IPS-20b (cell line): ENCODE results near the gene PHLDA3.
"Not testable (repeated sequence)": the region's sequence is repeated elsewhere in the genome, so short reads cannot be mapped to it uniquely, and the experiment has no call there.

Experiments used
- H3K27ac ChIP-seq: one replicate; pipeline ENCODE4 v1.5.1; 2013; ENCODE audit warnings: low read length
- H3K27me3 ChIP-seq: 2 replicates; pipeline ENCODE4 v1.6.1; 2013; ENCODE audit warnings: mild to moderate bottlenecking, low read length, inconsistent platforms; ENCODE audit not compliant: insufficient read depth
- H3K36me3 ChIP-seq: 2 replicates; pipeline ENCODE4 v1.6.1; 2013; ENCODE audit warnings: low read depth, mild to moderate bottlenecking, inconsistent platforms, low read length, moderate library complexity; ENCODE audit not compliant: insufficient read depth
- H3K4me1 ChIP-seq: 2 replicates; pipeline ENCODE4 v1.6.1; 2013; ENCODE audit warnings: mild to moderate bottlenecking, control low read depth, inconsistent platforms, low read length, moderate library complexity; ENCODE audit not compliant: insufficient read depth
- H3K4me3 ChIP-seq: 2 replicates; pipeline ENCODE4 v1.5.1; 2013; ENCODE audit warnings: mild to moderate bottlenecking, low read length, inconsistent platforms
- H3K9ac ChIP-seq: 2 replicates; pipeline ENCODE4 v1.6.1; 2013; ENCODE audit warnings: low read depth, mild to moderate bottlenecking, inconsistent platforms, low read length, moderate library complexity
- H3K9me3 ChIP-seq: 2 replicates; pipeline ENCODE4 v1.6.1; 2013; ENCODE audit warnings: mild to moderate bottlenecking, low read depth, low read length, inconsistent platforms; ENCODE audit not compliant: insufficient read depth

PHLDA3 gene

DNA sequence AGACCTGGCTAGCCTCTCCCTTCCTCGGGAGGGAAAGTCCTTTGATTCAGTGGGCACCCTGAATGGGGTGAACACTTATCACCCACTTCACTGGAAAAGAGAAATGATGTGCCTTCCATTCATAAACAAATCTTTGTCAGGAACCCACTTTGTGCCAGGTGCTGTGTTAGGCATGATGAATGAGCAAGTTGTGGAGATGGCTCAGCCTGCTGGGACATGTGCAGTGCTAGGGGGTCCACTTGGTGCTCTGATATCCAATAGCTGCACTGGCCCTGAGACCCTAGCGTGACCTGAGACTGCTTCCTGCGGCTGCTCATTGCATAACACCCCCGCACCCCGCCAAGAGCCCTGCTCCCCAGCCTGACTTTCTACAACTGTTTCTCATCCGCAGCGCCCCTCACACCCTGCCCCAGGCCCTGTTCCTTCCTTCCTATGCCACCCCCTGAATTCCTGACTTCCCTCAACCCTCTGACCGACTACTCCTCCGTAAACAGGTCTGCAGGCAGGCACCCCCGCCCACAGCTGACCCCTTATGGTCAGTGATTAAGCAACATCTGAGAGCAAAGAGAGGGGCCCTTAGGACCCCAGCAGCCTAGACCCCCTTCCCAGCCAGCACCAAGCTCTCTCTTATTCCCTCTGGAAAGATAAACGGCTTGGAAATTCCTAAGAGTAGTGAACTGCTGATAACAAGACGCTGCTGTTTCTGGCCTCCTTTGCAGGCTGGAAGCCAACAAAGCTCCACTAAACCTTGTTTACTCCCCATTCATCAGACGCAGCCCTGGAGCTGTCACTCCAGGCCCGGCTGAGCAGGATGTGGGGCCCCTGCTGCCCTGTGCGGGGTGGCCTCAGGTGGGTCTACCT lies 25.0 kb upstream of the PHLDA3 start:
- no peaks in the 10 kb centered on the region for H3K27me3 ChIP-seq
- no peaks in the 10 kb centered on the region for H3K4me1 ChIP-seq
- no peaks in the 10 kb centered on the region for H3K36me3 ChIP-seq
- no peaks in the 10 kb centered on the region for H3K9me3 ChIP-seq
- H3K9ac ChIP-seq: 0 out of 2 replicates have a peak overlapping the region, but pooled peaks have one; percentile 12
- H3K4me3 ChIP-seq: no peak overlapping the region
- H3K27ac ChIP-seq: no peak overlapping the region

DNA sequence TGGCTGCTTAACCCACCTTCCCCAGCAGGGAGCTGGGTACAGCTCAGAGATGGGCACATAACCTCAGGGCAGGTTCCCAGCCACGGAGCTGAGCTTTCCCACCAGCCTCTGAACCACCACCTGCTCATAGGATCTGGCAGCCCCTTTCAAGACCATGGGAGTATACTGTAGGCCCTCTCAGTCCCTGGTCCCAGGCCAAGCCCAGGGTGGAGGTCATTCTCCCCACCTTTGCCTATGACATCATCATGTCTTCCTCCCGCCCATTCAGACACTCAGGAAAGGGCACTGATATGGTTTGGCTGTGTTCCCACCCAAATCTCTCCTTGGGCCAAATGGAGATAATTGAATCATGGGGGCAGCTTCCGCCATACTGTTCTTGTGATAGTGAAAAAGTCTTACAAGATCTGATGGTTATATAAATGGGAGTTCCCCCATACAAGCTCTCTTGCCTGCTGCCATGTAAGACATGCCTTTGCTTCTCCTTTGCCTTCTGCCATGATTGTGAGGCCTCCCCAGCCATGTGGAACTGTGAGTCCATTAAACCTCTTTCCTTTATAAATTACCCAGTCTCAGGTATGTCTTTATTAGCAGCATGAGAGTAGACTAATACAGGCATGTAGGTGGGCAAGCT lies 24.2 kb upstream of the PHLDA3 start:
- not testable (repeated sequence) for H3K9me3 ChIP-seq, H3K27ac ChIP-seq, H3K36me3 ChIP-seq, H3K9ac ChIP-seq, H3K4me1 ChIP-seq, H3K27me3 ChIP-seq, H3K4me3 ChIP-seq

DNA sequence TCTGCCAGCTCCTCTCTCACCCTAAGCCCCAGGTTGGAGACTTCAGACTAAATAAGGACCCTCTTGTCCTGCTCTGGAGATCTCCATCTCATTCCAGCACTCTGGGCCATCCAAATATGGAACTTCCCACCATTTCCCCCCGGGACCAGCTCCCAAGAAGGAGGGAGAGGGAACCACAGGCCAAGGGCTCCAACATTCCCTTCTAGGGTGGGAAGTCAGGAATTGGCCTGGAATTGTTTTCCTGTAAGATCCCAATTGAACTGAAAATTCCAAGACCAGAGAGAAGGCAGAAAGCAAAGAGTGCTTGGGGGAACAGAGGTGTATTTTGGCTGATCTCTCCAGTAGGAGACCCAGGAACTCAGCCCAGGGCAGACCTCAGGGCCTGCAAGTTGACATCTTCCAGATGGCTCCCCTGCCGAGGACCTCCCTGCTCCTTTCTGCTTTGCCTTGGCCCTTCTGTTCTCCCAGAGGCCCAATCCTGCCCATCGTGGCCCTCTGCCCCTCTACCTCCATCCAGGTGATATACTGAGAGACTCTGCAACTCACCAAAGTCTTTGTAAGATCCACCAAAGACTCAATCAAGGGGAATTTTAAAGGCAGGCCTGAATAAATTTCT lies 23.0 kb upstream of the PHLDA3 start:
- Histone ChIP-seq H3K9me3 (no peaks in the 10 kb centered on the region), H3K4me3 (no peak overlapping the region), H3K36me3 (no peaks in the 10 kb centered on the region), H3K4me1 (no peaks in the 10 kb centered on the region), H3K9ac (no peak overlapping the region), H3K27ac (no peak overlapping the region), H3K27me3 (no peaks in the 10 kb centered on the region)

DNA sequence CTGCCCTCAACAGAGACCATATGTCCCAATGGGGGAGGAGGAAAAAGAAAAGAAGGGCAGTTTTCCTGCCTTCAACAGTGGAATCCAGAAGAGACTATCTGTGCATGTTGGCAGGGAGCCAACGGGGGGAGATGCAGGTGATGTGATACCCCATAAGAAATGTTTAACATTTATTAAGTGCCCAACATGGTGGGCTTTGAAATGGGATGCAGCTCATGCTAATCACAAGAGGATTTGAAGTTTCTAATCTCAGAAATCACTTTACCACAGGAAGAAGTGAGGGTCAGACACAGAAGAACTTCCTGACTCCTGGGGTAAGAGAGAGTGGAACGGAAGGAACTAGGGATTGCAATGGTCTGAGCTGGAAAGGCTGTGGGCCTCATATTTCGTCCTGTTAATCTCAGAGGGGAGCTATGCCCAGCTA lies 21.7 kb upstream of the PHLDA3 start:
- no peaks in the 10 kb centered on the region for H3K4me1 ChIP-seq
- no peaks in the 10 kb centered on the region for H3K9me3 ChIP-seq
- no peaks in the 10 kb centered on the region for H3K27me3 ChIP-seq
- H3K9ac ChIP-seq: no peak overlapping the region
- H3K4me3 ChIP-seq: no peak overlapping the region
- no peak overlapping the region for H3K27ac ChIP-seq
- no peaks in the 10 kb centered on the region for H3K36me3 ChIP-seq

DNA sequence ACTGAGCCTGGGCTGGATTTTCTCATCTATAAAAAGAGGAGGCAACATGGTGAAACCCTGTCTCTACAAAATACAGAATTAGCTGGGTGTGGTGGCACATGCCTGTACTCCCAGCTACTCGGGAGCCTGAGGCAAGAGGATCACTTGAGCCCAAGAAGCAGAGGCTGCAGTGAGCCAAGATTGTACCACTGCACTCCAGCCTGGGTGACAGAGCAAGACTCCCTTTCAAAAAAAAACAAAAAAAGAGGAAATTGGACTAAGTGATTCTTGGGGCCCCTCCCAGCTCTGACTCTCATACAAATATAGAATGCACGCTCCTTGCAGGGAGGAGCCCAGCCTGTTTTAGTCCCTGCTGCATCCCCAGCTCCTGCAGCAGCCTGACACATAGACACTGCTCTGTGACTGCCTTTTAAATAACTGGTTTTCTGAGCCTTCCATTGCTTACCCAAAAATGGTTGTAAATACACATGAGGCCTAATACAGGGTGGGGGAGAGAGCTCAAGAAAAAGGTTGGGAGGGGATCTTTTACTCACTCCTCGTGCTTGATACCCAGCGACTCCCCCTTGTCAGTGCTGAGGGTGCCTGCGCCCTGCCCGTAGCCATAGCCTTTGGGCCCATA lies 20.8 kb upstream of the PHLDA3 start:
- Histone ChIP-seq H3K9me3 (no peaks in the 10 kb centered on the region), H3K36me3 (no peaks in the 10 kb centered on the region), H3K9ac (no peak overlapping the region), H3K27me3 (no peaks in the 10 kb centered on the region), H3K27ac (no peak overlapping the region), H3K4me1 (no peaks in the 10 kb centered on the region), H3K4me3 (no peak overlapping the region)

DNA sequence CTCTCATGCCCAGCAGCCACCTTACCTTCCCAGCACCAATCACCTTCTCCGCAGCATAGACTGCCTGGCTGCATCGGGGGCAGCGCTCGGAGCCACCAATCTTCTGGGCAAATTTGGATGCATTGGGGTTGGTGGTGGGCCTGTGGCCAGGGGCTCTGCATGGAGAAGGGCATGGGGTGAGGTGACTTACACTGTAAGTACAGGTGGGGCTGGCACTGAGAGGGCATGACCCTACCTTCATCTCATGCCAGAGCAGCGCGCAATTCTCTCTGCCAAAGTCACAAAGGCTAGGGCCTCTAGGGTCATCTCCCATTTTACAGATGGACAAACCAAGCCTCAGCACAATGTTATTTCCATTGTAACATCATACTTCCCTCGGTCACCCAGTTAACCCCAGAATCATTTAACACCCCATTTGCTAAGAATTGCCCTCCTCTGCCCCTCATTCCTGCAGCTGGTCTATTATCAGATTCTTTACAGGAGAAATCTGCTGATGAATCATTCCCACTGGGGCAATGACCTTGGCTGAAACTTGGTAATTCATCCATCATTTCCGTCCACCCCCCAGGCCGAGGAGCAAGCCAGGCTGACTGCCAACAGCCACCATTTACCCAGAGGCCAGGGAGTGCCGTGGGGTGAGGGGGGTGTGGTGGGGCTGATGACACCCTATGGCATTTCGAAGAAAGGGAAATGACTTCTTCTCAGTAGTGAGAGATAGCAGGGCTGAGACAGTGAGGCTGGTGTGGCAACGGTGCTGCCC lies 20.0 kb upstream of the PHLDA3 start:
- Histone ChIP-seq H3K4me1 (no peaks in the 10 kb centered on the region), H3K4me3 (no peak overlapping the region), H3K27me3 (no peaks in the 10 kb centered on the region), H3K27ac (no peak overlapping the region), H3K9me3 (no peaks in the 10 kb centered on the region), H3K9ac (no peak overlapping the region), H3K36me3 (no peaks in the 10 kb centered on the region)

DNA sequence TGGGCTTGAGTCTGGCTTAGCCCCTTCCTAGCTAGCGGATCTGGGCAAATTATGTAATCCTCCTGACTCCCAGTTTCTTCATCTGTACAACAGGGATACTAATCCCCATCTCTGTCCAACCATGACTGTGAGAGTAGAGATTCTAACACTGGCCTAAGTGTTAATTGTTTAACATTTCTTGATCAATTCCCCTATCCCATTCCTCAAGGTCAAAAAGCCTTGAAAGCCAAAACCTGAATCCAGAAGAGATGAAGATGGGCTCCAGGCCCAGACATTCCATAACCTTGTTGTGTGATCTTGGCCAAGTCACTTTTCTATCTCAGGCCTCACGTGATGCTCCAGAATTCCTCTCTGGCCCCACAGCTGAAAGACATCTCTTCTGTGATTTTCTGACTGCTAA lies 18.8 kb upstream of the PHLDA3 start:
- Histone ChIP-seq H3K9me3 (no peaks in the 10 kb centered on the region), H3K9ac (no peak overlapping the region), H3K4me3 (no peak overlapping the region), H3K27me3 (no peaks in the 10 kb centered on the region), H3K4me1 (no peaks in the 10 kb centered on the region), H3K36me3 (no peaks in the 10 kb centered on the region), H3K27ac (no peak overlapping the region)

DNA sequence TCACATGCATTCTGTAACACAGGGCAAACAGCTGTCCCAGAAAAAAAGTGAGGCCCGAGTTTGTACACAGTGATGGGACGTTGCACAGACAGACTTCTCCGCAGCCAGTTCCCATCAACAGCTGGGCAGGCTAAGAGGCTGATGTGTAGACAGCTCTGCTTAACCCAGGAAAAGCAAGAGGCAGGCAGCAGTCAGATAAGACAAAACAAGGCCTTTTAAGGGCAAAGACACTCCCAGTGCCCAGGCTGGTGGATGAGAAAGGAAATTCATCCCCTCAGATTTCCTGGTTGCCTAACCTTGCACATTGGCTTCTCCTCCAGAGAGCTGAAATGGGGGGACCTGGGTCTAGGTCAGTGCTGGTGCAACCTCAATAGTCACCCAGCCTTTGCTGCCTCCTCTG lies 17.2 kb upstream of the PHLDA3 start:
- no peaks in the 10 kb centered on the region for H3K4me1 ChIP-seq
- no peak overlapping the region for H3K27ac ChIP-seq
- H3K27me3 ChIP-seq: peaks cover 9% of the 10 kb centered on the region
- no peak overlapping the region for H3K4me3 ChIP-seq
- H3K9ac ChIP-seq: peak overlapping the region; percentile 20; the same call in 1 of the 2 replicates
- H3K9me3 ChIP-seq: no peaks in the 10 kb centered on the region
- H3K36me3 ChIP-seq: no peaks in the 10 kb centered on the region

DNA sequence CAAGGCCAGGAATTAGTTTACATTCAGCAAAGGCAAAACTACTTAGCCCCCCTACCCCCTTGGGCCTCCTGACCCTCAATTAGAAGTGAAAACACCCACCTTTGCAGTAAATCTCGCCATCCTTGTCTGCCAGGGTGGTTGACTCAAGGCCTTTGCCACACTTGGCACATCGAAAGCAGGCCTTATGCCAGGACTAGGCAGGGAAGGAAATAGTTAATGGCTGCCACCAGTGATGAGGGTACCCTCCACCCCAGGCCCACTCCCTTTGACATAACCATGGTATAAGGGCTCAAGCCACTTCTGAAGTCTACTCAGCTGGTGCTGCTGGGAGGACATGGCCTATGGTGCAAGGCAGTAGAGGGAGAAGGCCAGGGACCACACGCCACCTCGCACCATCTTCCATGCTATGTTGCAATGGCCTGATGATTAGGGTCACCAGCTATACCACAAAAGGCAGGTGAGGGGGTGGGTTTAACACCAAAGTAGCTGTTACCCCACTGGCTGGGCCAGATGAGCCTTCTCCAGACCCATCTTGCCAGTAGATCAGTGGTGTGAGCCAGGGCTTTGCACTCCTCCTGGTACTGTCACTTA lies 16.3 kb upstream of the PHLDA3 start:
- Histone ChIP-seq H3K27me3 (peaks cover 15% of the 10 kb centered on the region), H3K36me3 (no peaks in the 10 kb centered on the region), H3K27ac (no peak overlapping the region), H3K4me3 (no peak overlapping the region), H3K4me1 (no peaks in the 10 kb centered on the region), H3K9me3 (no peaks in the 10 kb centered on the region), H3K9ac (no peak overlapping the region)

DNA sequence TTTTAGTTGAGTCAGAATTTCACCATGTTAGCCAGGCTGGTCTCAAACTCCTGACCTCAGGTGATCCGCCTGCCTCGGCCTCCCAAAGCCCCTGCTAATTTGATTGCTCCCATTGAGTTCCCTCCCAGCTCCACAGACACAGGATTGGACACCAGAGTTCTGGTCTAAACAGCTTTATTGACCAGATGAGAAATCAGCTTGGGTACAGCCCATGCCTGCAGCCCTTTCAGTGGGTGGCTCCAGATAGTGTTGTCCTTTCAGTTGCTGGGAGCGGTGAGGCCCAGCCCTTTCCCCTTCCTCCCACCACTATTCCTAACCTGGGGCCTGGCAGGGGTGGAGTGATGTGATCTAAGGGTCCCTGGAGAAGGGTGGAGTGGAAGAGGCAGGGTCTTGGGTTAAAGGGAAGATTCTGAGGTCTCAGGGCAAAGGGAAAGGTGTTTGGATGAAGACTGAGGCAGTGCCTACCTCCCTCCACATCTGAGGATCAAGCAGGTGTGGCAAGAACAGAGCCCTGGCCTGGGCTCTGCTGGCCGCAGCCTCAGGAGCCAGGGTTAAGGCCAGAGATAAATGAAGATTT lies 14.5 kb upstream of the PHLDA3 start:
- peaks cover 15% of the 10 kb centered on the region for H3K27me3 ChIP-seq
- H3K27ac ChIP-seq: no peak overlapping the region
- H3K9me3 ChIP-seq: no peaks in the 10 kb centered on the region
- no peak overlapping the region for H3K9ac ChIP-seq
- no peak overlapping the region for H3K4me3 ChIP-seq
- no peaks in the 10 kb centered on the region for H3K4me1 ChIP-seq
- H3K36me3 ChIP-seq: no peaks in the 10 kb centered on the region

DNA sequence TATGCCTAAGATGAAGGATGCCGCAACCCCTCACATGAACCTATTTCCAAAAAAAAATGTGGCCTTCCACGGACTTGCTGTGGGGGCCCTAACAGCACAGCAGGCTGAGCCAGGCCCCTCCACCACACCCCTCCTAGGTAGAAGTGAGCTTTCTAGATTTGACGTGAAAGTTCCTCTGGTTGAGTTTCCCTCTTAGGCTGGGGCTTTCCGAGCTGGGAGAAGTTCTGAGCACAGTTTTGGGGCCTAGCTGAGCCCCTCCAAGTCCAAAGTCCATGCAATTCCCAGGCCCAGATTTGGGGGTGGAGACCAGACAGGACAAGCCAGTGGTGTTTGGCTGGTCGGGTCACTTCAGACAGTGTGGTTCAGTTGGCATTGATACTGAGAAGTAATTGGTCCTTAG lies 13.8 kb upstream of the PHLDA3 start:
- Histone ChIP-seq H3K27ac (no peak overlapping the region), H3K27me3 (peaks cover 15% of the 10 kb centered on the region), H3K4me3 (no peak overlapping the region), H3K9me3 (no peaks in the 10 kb centered on the region), H3K4me1 (no peaks in the 10 kb centered on the region), H3K9ac (no peak overlapping the region), H3K36me3 (no peaks in the 10 kb centered on the region)
